K562 (cell line): ENCODE data around the gene ZNF554. TPM values are rescaled to one million over a fixed set of nuclear protein-coding genes. Genes with fewer than 3 reads are reported as not detected.
A peak's percentile ranks its signal among the peaks of the same experiment; 100 is the strongest.

Experiments used
- ADNP ChIP-seq: fragments of 200-800 bp; sonication (Bioruptor generic); IDR thresholded peaks from 2 replicates; pipeline ENCODE4 v1.6.1; 2016; ENCODE audit warnings: missing genetic modification characterization, missing compliant biosample characterization
- CBFA2T2 ChIP-seq: fragments of 450-650 bp; conservative IDR thresholded peaks from 2 replicates; pipeline ENCODE4 v1.6.1; 2017; ENCODE audit warnings: mild to moderate bottlenecking
- CHAMP1 ChIP-seq: fragments of 450-650 bp; IDR thresholded peaks from 2 replicates; pipeline ENCODE4 v1.6.1; 2016; ENCODE audit warnings: mild to moderate bottlenecking
- E2F5 ChIP-seq: sonication (generic); formaldehyde crosslinking; IDR thresholded peaks from 2 replicates; pipeline ENCODE4 v1.8.0; 2022; ENCODE audit warnings: mild to moderate bottlenecking, missing genetic modification reagents
- EHMT2 ChIP-seq: fragments of 450-650 bp; IDR thresholded peaks from 2 replicates; pipeline ENCODE4 v1.6.1; 2018; ENCODE audit warnings: antibody characterized with exemption
- ETV6 ChIP-seq, 3 experiments: fragments of 150-350 bp in 1 of 3; sonication (generic) in 1 of 3; formaldehyde crosslinking in 1 of 3; IDR thresholded peaks; 2 replicates each; pipeline versions ENCODE4 v1.6.1 to v1.8.0; 2014 to 2022; ENCODE audit warnings: borderline replicate concordance in 2 of 3, low read depth in 2 of 3, antibody characterized with exemption in 1 of 3, low read length in 1 of 3, mild to moderate bottlenecking in 1 of 3, missing genetic modification reagents in 1 of 3
- FIP1L1 ChIP-seq: fragments of 200-400 bp; formaldehyde crosslinking; IDR thresholded peaks from 2 replicates; pipeline ENCODE4 v1.6.1; 2018; ENCODE audit warnings: mild to moderate bottlenecking, low read depth, low read length; ENCODE audit not compliant: poor library complexity, severe bottlenecking
- HNRNPLL ChIP-seq: fragments of 200-400 bp; formaldehyde crosslinking; IDR thresholded peaks from 2 replicates; pipeline ENCODE4 v1.6.1; 2017; ENCODE audit warnings: low read length, low read depth, mild to moderate bottlenecking; ENCODE audit not compliant: poor library complexity, severe bottlenecking
- NFATC3 ChIP-seq: fragments of 450-650 bp; IDR thresholded peaks from 2 replicates; pipeline ENCODE4 v1.6.1; 2017; ENCODE audit warnings: mild to moderate bottlenecking
- NKRF ChIP-seq: fragments of 450-650 bp; IDR thresholded peaks from 2 replicates; pipeline ENCODE4 v1.6.1; 2016; ENCODE audit warnings: borderline replicate concordance
- POLR2G ChIP-seq: fragments of 200-400 bp; formaldehyde crosslinking; IDR thresholded peaks from 2 replicates; pipeline ENCODE4 v1.6.1; 2017; ENCODE audit warnings: low read depth, mild to moderate bottlenecking, antibody characterized with exemption, low read length, moderate library complexity
- RFX1 ChIP-seq: fragments of 450-650 bp; IDR thresholded peaks from 2 replicates; pipeline ENCODE4 v1.6.1; 2016; ENCODE audit warnings: mild to moderate bottlenecking, moderate library complexity
- SIX5 ChIP-seq, 2 experiments: IDR thresholded peaks; 2 replicates each; pipeline ENCODE4 v1.6.1; 2011; ENCODE audit warnings: low read length in 2 of 2, borderline replicate concordance in 1 of 2, low read depth in 1 of 2, mild to moderate bottlenecking in 1 of 2, moderate library complexity in 1 of 2; ENCODE audit not compliant: insufficient read depth in 1 of 2
- STAT5B ChIP-seq: fragments of 250-450 bp; sonication (Bioruptor Pico); IDR thresholded peaks from 2 replicates; pipeline ENCODE4 v1.8.0; 2021; ENCODE audit warnings: mild to moderate bottlenecking, inconsistent platforms
- TAF7 ChIP-seq: fragments of 450-650 bp; IDR thresholded peaks from 2 replicates; pipeline ENCODE4 v1.6.1; 2016; ENCODE audit warnings: missing genetic modification characterization, missing compliant biosample characterization
- U2AF1 ChIP-seq: fragments of 200-400 bp; formaldehyde crosslinking; optimal IDR thresholded peaks from 2 replicates; pipeline ENCODE3; 2017; ENCODE audit warnings: mild to moderate bottlenecking, low read depth, low read length, moderate library complexity
- ZFX ChIP-seq: sonication (generic); formaldehyde crosslinking; IDR thresholded peaks from 2 replicates; pipeline ENCODE4 v1.8.0; 2022; ENCODE audit warnings: mild to moderate bottlenecking, missing genetic modification reagents, moderate library complexity
- ZNF586 ChIP-seq: fragments of 450-650 bp; formaldehyde crosslinking; conservative IDR thresholded peaks from 2 replicates; pipeline ENCODE4 v1.4.0; 2020; ENCODE audit warnings: mild to moderate bottlenecking, moderate library complexity
- ZNF707 ChIP-seq: fragments of 250-450 bp; sonication (Bioruptor Pico); conservative IDR thresholded peaks from 2 replicates; pipeline ENCODE4 v1.8.0; 2022; ENCODE audit warnings: inconsistent platforms, mild to moderate bottlenecking, moderate library complexity
- polyA plus RNA-seq, 8 experiments: library from polyadenylated mRNA; depleted of rRNA in 4 of 8; stranded (reverse) in 5 of 8; unstranded in 3 of 8; fragments of >200 nt; fragmentation: Nextera tagmentation in 2 of 8; fragmentation: Illumina TruSeq in 1 of 8; extraction: Ambion mirVana in 2 of 8; extraction: Trizol in 1 of 8; gene quantifications; 2 replicates each; pipeline versions ENCODE4 v1.2.1 to v1.2.3, GENCODE V29; 2011 to 2014; ENCODE audit warnings: inconsistent platforms in 1 of 8, missing spikeins in 1 of 8
- total RNA-seq, 7 experiments: library from RNA; depleted of rRNA in 6 of 7; stranded (reverse); fragments of >200 nt in 6 of 7; fragmentation: Illumina TruSeq in 2 of 7; extraction: Trizol in 2 of 7; gene quantifications; 2 replicates each; pipeline versions ENCODE4 v1.2.1 to v1.2.3, GENCODE V29; 2011 to 2021; ENCODE audit warnings: low replicate concordance in 1 of 7

ZNF554 gene
- total and polyA plus RNA-seq, 9 of the 15 experiments (the other 6 are each of a cell fraction or from before 2014, with no cell fraction given) = 0.07 to 1.8 (median 1.1) TPM

GRCh38 chr19:2782936-2783780, 36.5 kb upstream of the ZNF554 start, which contains the start of gene SGTA (continued):
- TF ChIP-seq NFATC3 = no peak
- TF ChIP-seq ETV6 (IDR thresholded peaks at IDR 0.05; ENCODE audit: borderline replicate concordance in 1 of 2, low read depth in 2 of 2, low read length in 1 of 2) = no peak
- TF ChIP-seq ETV6 (CRISPR knock-in tag; IDR thresholded peaks at IDR 0.05; ENCODE audit: borderline replicate concordance) = peak; percentile 96; the same call in 1 of the 2 replicates
- TF ChIP-seq POLR2G = peak; percentile 91
- TF ChIP-seq TAF7 (tag) = peak; percentile 57; the same call in 1 of the 2 replicates
- TF ChIP-seq FIP1L1 = peak; percentile 93
- peak; percentile 92 for TF ChIP-seq CBFA2T2
- TF ChIP-seq CHAMP1 = no peak; the same call in 1 of the 2 replicates
- peak; percentile 49 for TF ChIP-seq U2AF1
- TF ChIP-seq SIX5 (IDR thresholded peaks at IDR 0.05; ENCODE audit: borderline replicate concordance in 1 of 2, insufficient read depth in 1 of 2, low read depth in 1 of 2, low read length in 2 of 2) = peak in 1 of 2 experiments; percentile 29; a peak in 1 of 4 replicates
- no peak for TF ChIP-seq STAT5B (CRISPR knock-in tag)
- TF ChIP-seq ZNF586 = no peak
- no peak for TF ChIP-seq EHMT2
- TF ChIP-seq RFX1 = peak; percentile 98
- TF ChIP-seq ZFX (CRISPR knock-in tag) = peak; percentile 90
- no peak for TF ChIP-seq ADNP
- peak; percentile 69 for TF ChIP-seq HNRNPLL
- TF ChIP-seq ZNF707 = no peak
- TF ChIP-seq E2F5 (CRISPR knock-in tag) = peak; percentile 99
- peak; percentile 92; the same call in 1 of the 2 replicates for TF ChIP-seq NKRF
